T-helper 1 cell treated with Interleukin-12 subunit alpha and Interleukin-12 subunit beta and Interleukin-4 antibody, amounts not matched to agents 30 μg/mL and 1 μg/mL, for 36 hours (primary cell): ENCODE results near the gene LRRC70.

Experiments
- H3K27ac Mint-ChIP-seq: one replicate; pipeline ENCODE4 v1.8.0; 2021; ENCODE audit warnings: mild to moderate bottlenecking, mixed read lengths
- H3K27me3 Mint-ChIP-seq: one replicate; pipeline ENCODE4 v1.8.0; 2021; ENCODE audit warnings: low read depth, mixed read lengths
- H3K36me3 Mint-ChIP-seq: one replicate; pipeline ENCODE4 v1.8.0; 2021; ENCODE audit warnings: low read depth, mixed read lengths
- H3K4me1 Mint-ChIP-seq: one replicate; pipeline ENCODE4 v1.8.0; 2021; ENCODE audit warnings: low read depth, mixed read lengths
- H3K4me3 Mint-ChIP-seq: one replicate; pipeline ENCODE4 v1.8.0; 2021; ENCODE audit warnings: mild to moderate bottlenecking, moderate library complexity, mixed read lengths
- H3K9me3 Mint-ChIP-seq: one replicate; pipeline ENCODE4 v1.8.0; 2021; ENCODE audit warnings: mixed read lengths

The LRRC70 gene

DNA sequence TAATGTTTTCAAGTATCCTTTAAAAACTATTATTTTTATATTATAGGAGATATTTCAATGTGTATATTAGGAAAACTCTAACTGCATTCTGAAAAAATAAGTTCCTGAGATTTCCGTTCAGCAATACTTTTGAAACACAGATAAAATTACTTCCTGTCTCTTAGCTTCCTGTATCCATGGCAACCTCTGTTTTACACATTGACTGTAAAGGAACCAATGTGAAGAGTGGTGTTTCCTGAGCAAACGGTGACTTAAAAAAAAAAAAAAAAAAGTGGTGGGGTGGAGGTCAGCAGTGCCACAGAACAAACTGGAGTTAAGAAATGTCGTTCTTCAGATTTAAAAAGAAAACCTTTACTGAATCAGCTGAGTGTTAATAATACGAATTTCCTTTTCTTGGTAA lies at the start of gene LRRC70:
Gene LRRC70, plus strand, starts transcription at position 280 of the 400 bp plus-strand sequence. CDS start 620 bp downstream, outside the sequence.
- Mint-ChIP-seq H3K4me3 (peak within 1 kb of the TSS; percentile 38), H3K9me3 (no peaks in the 10 kb centered on the region), H3K36me3 (peaks cover 10% of the 10 kb centered on the region), H3K4me1 (peaks cover 15% of the 10 kb centered on the region), H3K27ac (peak within 1 kb of the TSS; percentile 83), H3K27me3 (no peaks in the 10 kb centered on the region)

- Mint-ChIP-seq H3K4me1 (no peaks in the 10 kb centered on the region), H3K9me3 (no peaks in the 10 kb centered on the region), H3K36me3 (peaks cover 11% of the 10 kb centered on the region), H3K27ac (no peak overlapping the region), H3K27me3 (no peaks in the 10 kb centered on the region), H3K4me3 (no peak overlapping the region)
Observed at GRCh38 chr5:62533597-62533996, 45.0 kb upstream of the LRRC70 start.

GRCh38 chr5:62534461-62535236 lies 44.0 kb upstream of the LRRC70 start:
- Mint-ChIP-seq H3K4me3 (no peak overlapping the region), H3K9me3 (no peaks in the 10 kb centered on the region), H3K27me3 (no peaks in the 10 kb centered on the region), H3K27ac (no peak overlapping the region), H3K36me3 (peaks cover 16% of the 10 kb centered on the region), H3K4me1 (no peaks in the 10 kb centered on the region)

- no peaks in the 10 kb centered on the region for H3K27me3 Mint-ChIP-seq
- H3K9me3 Mint-ChIP-seq: no peaks in the 10 kb centered on the region
- peaks cover 14% of the 10 kb centered on the region for H3K36me3 Mint-ChIP-seq
Observed at GRCh38 chr5:62536232-62536631, 42.4 kb upstream of the LRRC70 start.

DNA sequence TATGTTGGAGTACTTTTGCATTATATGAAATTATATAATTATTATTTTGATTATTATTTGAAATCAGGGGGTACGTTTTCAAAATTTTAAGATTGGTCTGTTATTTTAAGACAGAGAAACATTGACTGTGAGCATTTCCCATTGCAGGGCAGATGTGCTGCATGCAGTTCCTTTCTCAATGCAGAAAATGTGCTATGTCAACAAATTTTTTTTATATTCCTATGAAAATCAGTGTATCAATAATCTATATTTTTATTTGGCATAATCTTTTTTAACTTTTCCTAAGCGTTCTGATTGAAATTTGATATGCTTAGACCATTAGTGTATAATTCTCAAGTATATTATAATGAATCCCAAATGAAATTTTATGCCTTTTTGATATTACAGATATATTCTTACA lies 41.8 kb upstream of the LRRC70 start:
- H3K36me3 Mint-ChIP-seq: peaks cover 12% of the 10 kb centered on the region
- no peak overlapping the region for H3K27ac Mint-ChIP-seq
- H3K4me1 Mint-ChIP-seq: no peaks in the 10 kb centered on the region
- no peak overlapping the region for H3K4me3 Mint-ChIP-seq
- H3K9me3 Mint-ChIP-seq: no peaks in the 10 kb centered on the region
- H3K27me3 Mint-ChIP-seq: no peaks in the 10 kb centered on the region

More at GRCh38 chr5:62536232-62536631, 42.4 kb upstream of the LRRC70 start:
- no peaks in the 10 kb centered on the region for H3K4me1 Mint-ChIP-seq
- H3K4me3 Mint-ChIP-seq: no peak overlapping the region
- H3K27ac Mint-ChIP-seq: no peak overlapping the region

- no peaks in the 10 kb centered on the region for H3K4me1 Mint-ChIP-seq
- H3K36me3 Mint-ChIP-seq: peaks cover 10% of the 10 kb centered on the region
- H3K27me3 Mint-ChIP-seq: no peaks in the 10 kb centered on the region
- H3K27ac Mint-ChIP-seq: no peak overlapping the region
- no peaks in the 10 kb centered on the region for H3K9me3 Mint-ChIP-seq
- H3K4me3 Mint-ChIP-seq: no peak overlapping the region
Observed at GRCh38 chr5:62538017-62538942, 40.3 kb upstream of the LRRC70 start.

DNA sequence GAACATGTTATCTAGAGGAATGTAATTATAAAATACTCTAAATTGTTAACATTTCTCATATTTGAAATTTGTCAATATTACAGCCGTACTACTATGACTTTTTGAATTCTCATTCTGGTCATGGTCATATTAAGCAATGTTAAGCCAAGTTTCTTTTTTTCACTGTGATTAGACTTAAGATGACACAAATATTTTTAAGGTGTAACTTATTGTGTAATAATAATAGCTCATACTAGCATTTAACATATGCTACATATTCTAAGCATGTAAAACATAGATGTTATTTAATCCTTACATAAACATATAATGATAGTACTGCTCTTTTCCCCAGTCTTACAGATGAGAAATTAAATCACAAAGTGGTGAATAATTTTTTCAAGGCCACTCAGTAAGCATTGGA lies 35.9 kb upstream of the LRRC70 start:
- no peaks in the 10 kb centered on the region for H3K27me3 Mint-ChIP-seq
- H3K4me1 Mint-ChIP-seq: no peaks in the 10 kb centered on the region
- peaks cover 22% of the 10 kb centered on the region for H3K36me3 Mint-ChIP-seq
- H3K27ac Mint-ChIP-seq: no peak overlapping the region
- peaks cover 6% of the 10 kb centered on the region for H3K9me3 Mint-ChIP-seq
- no peak overlapping the region for H3K4me3 Mint-ChIP-seq

- Mint-ChIP-seq H3K9me3 (peaks cover 6% of the 10 kb centered on the region), H3K4me3 (no peak overlapping the region), H3K27ac (no peak overlapping the region), H3K4me1 (no peaks in the 10 kb centered on the region), H3K36me3 (peaks cover 14% of the 10 kb centered on the region), H3K27me3 (no peaks in the 10 kb centered on the region)
Observed at GRCh38 chr5:62547945-62548630, 30.5 kb upstream of the LRRC70 start.

GRCh38 chr5:62550103-62550502 lies 28.5 kb upstream of the LRRC70 start:
- no peak overlapping the region for H3K27ac Mint-ChIP-seq
- H3K36me3 Mint-ChIP-seq: peaks cover 4% of the 10 kb centered on the region
- H3K9me3 Mint-ChIP-seq: no peaks in the 10 kb centered on the region
- no peaks in the 10 kb centered on the region for H3K27me3 Mint-ChIP-seq
- H3K4me1 Mint-ChIP-seq: no peaks in the 10 kb centered on the region
- no peak overlapping the region for H3K4me3 Mint-ChIP-seq

GRCh38 chr5:62555930-62556329 lies 22.7 kb upstream of the LRRC70 start:
- Mint-ChIP-seq H3K36me3 (peaks cover 9% of the 10 kb centered on the region), H3K27ac (no peak overlapping the region), H3K27me3 (no peaks in the 10 kb centered on the region), H3K9me3 (no peaks in the 10 kb centered on the region), H3K4me3 (no peak overlapping the region), H3K4me1 (no peaks in the 10 kb centered on the region)

DNA sequence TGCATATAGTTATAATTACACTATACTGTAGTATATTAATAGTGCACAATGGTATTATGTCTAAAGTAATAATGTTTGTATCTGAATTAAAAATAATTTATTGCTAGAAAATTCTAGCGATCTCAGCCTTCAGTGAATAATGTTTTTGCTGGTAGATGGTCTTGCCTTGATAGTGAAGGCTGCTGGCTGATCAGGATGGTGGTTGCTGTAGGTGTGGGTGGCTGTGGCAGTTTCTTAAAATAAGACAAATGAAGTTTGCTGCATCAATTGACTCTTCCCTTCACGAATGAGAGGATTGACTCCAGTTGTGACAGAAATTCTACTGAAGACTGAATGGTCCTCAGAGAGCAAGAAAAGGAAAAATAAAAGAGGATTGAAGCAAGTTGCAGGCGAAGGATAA lies 19.7 kb upstream of the LRRC70 start:
- H3K4me1 Mint-ChIP-seq: no peaks in the 10 kb centered on the region
- H3K4me3 Mint-ChIP-seq: no peak overlapping the region
- no peak overlapping the region for H3K27ac Mint-ChIP-seq
- no peaks in the 10 kb centered on the region for H3K9me3 Mint-ChIP-seq
- no peaks in the 10 kb centered on the region for H3K27me3 Mint-ChIP-seq
- H3K36me3 Mint-ChIP-seq: peaks cover 9% of the 10 kb centered on the region

- Mint-ChIP-seq H3K9me3 (peaks cover 3% of the 10 kb centered on the region), H3K27ac (no peak overlapping the region), H3K36me3 (peaks cover 17% of the 10 kb centered on the region), H3K4me1 (no peaks in the 10 kb centered on the region), H3K27me3 (no peaks in the 10 kb centered on the region), H3K4me3 (no peak overlapping the region)
Observed at GRCh38 chr5:62560786-62561185, 17.8 kb upstream of the LRRC70 start.

DNA sequence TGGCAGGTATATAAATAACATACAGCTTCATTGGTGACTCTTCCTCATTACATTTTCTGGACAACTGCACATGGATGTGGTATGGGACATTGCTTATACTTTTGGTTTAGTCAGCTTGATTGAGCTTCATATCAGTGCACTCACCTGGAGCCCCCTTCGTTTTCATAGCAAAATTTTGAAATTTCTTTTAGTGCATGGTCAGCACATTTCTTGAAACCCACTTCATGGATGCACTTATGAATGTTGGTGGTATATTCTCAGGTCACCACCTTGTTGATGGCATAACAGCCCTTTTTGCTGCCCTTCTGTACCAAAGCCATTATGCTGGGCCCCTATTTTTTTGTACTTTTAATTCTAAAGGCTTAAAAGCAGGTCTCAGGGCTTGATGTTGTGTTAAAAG lies 16.7 kb upstream of the LRRC70 start:
- Mint-ChIP-seq H3K27me3 (no peaks in the 10 kb centered on the region), H3K9me3 (peaks cover 8% of the 10 kb centered on the region), H3K36me3 (peaks cover 21% of the 10 kb centered on the region), H3K27ac (no peak overlapping the region), H3K4me1 (no peaks in the 10 kb centered on the region), H3K4me3 (no peak overlapping the region)

DNA sequence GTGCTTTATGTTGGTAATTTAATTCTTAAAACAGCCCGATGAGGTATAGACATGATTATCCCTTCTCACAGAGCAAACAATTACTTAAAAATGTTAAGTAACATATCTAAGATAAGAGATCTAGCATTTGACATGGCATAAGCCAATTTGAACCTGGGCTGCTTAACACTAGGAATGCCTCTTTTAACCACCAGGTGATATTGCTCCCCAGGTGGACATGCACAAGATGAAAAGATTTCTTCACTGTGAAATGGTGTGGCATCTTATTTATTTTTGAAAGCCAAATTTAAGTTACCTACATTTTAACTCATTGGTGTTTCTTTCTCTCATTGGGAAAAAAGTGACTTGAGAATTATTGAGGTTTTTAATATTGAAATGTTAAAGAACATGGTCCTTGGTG lies 15.8 kb upstream of the LRRC70 start:
- Mint-ChIP-seq H3K9me3 (peaks cover 16% of the 10 kb centered on the region), H3K27ac (no peak overlapping the region), H3K27me3 (no peaks in the 10 kb centered on the region), H3K4me1 (no peaks in the 10 kb centered on the region), H3K36me3 (peaks cover 25% of the 10 kb centered on the region), H3K4me3 (no peak overlapping the region)
